PC-9 (cell line): ENCODE results near the gene ERMAP. TPM values are rescaled to one million over a fixed set of nuclear protein-coding genes. Genes with fewer than 3 reads are reported as not detected.

Experiments used
- BruUV-seq: library from RNA; stranded (reverse); fragments of 400-500 nt; replicated peaks from 2 replicates; lab custom pipeline; 2021; lab: Mats Ljungman, UMichigan
- CTCF ChIA-PET: fragments of 300-600 bp; sonication (Branson Sonifier 250); formaldehyde crosslinking; loops from one replicate; lab custom pipeline; 2022; ENCODE audit warnings: antibody characterized with exemption; lab: Charles Lee
- POLR2A ChIA-PET: fragments of 300-600 bp; sonication (Branson Sonifier 250); formaldehyde crosslinking; loops from one replicate; lab custom pipeline; 2022; ENCODE audit warnings: antibody characterized with exemption; ENCODE audit not compliant: unreplicated experiment; lab: Charles Lee
- DNase-seq, 2 experiments: peaks; one replicate each; pipeline versions ENCODE4 v3.0.0 to v3.0.0-alpha.2; 2015 to 2022; ENCODE audit warnings: mixed read lengths in 1 of 2
- H2AFZ ChIP-seq: fragments of 200-600 bp; sonication (generic); 2 replicates; pipeline ENCODE4 v1.8.1; 2017; ENCODE audit warnings: antibody characterized with exemption
- H3F3A ChIP-seq: fragments of 200-600 bp; sonication (generic); 2 replicates; pipeline ENCODE4 v1.8.1; 2017; ENCODE audit warnings: antibody characterized with exemption, mild to moderate bottlenecking, low read depth; ENCODE audit not compliant: insufficient read depth
- H3K27ac ChIP-seq: fragments of 200-600 bp; sonication (generic); 2 replicates; pipeline ENCODE4 v1.6.1; 2016; ENCODE audit warnings: mixed run types
- H3K27me3 ChIP-seq: fragments of 200-600 bp; sonication (generic); 2 replicates; pipeline ENCODE4 v1.6.1; 2016; ENCODE audit warnings: low read depth, mixed run types; ENCODE audit not compliant: insufficient read depth
- H3K36me3 ChIP-seq: fragments of 200-600 bp; sonication (generic); 2 replicates; pipeline ENCODE4 v1.6.1; 2016; ENCODE audit warnings: low read depth, mixed run types
- H3K4me1 ChIP-seq: fragments of 200-600 bp; sonication (generic); replicated peaks from 2 replicates; pipeline ENCODE4 v1.6.1; 2016; ENCODE audit warnings: mixed run types; ENCODE audit not compliant: insufficient read depth
- H3K4me2 ChIP-seq: fragments of 200-600 bp; sonication (generic); 2 replicates; pipeline ENCODE4 v1.6.1; 2017; ENCODE audit warnings: mixed run types
- H3K4me3 ChIP-seq: fragments of 200-600 bp; sonication (generic); 2 replicates; pipeline ENCODE4 v1.6.1; 2016; ENCODE audit warnings: mixed run types
- H3K79me2 ChIP-seq: fragments of 200-600 bp; sonication (generic); 2 replicates; pipeline ENCODE4 v1.6.1; 2017; ENCODE audit warnings: low read depth, mixed run types
- H3K9me2 ChIP-seq: fragments of 200-600 bp; sonication (generic); 2 replicates; pipeline ENCODE4 v1.8.1; 2017; ENCODE audit warnings: mild to moderate bottlenecking; ENCODE audit not compliant: insufficient read depth
- H3K9me3 ChIP-seq: fragments of 200-600 bp; sonication (generic); 2 replicates; pipeline ENCODE4 v1.8.1; 2016; ENCODE audit warnings: low read depth; ENCODE audit not compliant: insufficient read depth
- H4K20me1 ChIP-seq: fragments of 200-600 bp; sonication (generic); 2 replicates; pipeline ENCODE4 v1.8.1; 2017; ENCODE audit not compliant: insufficient read depth
- CTCF ChIP-seq: fragments of 200-600 bp; sonication (generic); conservative IDR thresholded peaks from 2 replicates; pipeline ENCODE4 v1.6.1; 2017; ENCODE audit warnings: mixed run types, antibody characterized with exemption, mild to moderate bottlenecking, moderate library complexity
- EZH2 ChIP-seq: fragments of 200-600 bp; sonication (generic); IDR thresholded peaks from 2 replicates; pipeline ENCODE4 v1.8.0; 2017; ENCODE audit warnings: antibody characterized with exemption, low read depth
- intact Hi-C: fragments of 100-400 bp; cut with micrococcal nuclease; formaldehyde crosslinking; loops from one replicate; pipeline ENCODE4 v1.10.0; 2022; ENCODE audit not compliant: unreplicated experiment
- total RNA-seq: library from RNA; stranded (reverse); gene quantifications from 2 replicates; pipeline ENCODE4 v1.2.3, GENCODE V29; 2021

ERMAP gene
- total RNA-seq, 1 experiment from 2014 or later = 20.8 TPM

- CTCF ChIA-PET = interaction anchor here (1.4 to 1.6 kb wide), 2 partner anchors 144 to 294 kb away, joined by 3 to 13 read pairs; no protein-coding TSS in a partner anchor
- Histone ChIP-seq H3K9me3 (no peaks in the 10 kb centered on the region), H3K27ac (no peak overlapping the region), H3K4me1 (no peaks in the 10 kb centered on the region), H2AFZ (no peak overlapping the region), H3K9me2 (no peaks in the 10 kb centered on the region), H3K4me2 (no peak overlapping the region), H4K20me1 (no peaks in the 10 kb centered on the region), H3K36me3 (no peaks in the 10 kb centered on the region), H3K4me3 (no peak overlapping the region), H3K79me2 (no peaks in the 10 kb centered on the region), H3F3A (0 out of 2 replicates have a peak, but pooled peaks cover 4% of the 10 kb centered on the region), H3K27me3 (no peaks in the 10 kb centered on the region)
- BruUV-seq = no TSS peak
- no peak for DNase-seq
- no peak for TF ChIP-seq EZH2
- no peak for TF ChIP-seq CTCF
- POLR2A ChIA-PET = no interaction called here
- intact Hi-C loops = loop anchor here (2.0 to 10.0 kb wide), 2 partner anchors 133 to 635 kb away; no protein-coding TSS in a partner anchor
Observed at GRCh38 chr1:42779725-42780124, 37.2 kb upstream of the ERMAP start.

DNA sequence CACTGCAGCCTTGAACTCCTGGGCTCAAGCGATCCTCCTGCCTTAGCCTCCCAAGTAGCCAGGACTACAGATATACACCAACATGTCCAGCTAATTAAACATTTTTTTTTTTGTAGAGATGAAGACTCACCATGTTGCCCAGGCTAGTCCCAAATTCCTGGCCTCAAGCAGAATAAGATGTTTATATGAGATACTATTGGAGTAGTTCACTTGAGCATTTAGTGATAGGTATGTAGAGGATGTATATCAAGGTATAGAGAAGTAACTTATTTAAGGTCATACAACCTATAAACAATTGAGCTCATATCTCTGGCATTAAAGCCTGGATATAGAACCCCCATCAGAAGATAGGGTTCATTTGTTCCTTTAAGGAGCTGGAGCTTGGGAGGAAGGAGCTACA, 36.7 kb upstream of the ERMAP start:
- CTCF ChIA-PET = interaction anchor here (0.6 to 1.4 kb wide), 2 partner anchors 248 to 294 kb away, joined by 4 to 13 read pairs; no protein-coding TSS in a partner anchor
- H3K4me2 ChIP-seq = no peak overlapping the region
- no peaks in the 10 kb centered on the region for H4K20me1 ChIP-seq
- intact Hi-C loops = no loop called here
- H3K27me3 ChIP-seq = no peaks in the 10 kb centered on the region
- H3K4me1 ChIP-seq = no peaks in the 10 kb centered on the region
- H3K36me3 ChIP-seq = no peaks in the 10 kb centered on the region
- no peak for DNase-seq
- TF ChIP-seq EZH2 (no peak), CTCF (no peak)
- no TSS peak for BruUV-seq
- H3K9me3 ChIP-seq = no peaks in the 10 kb centered on the region
- H3K79me2 ChIP-seq = no peaks in the 10 kb centered on the region
- H3K9me2 ChIP-seq = no peaks in the 10 kb centered on the region
- H3K4me3 ChIP-seq = no peak overlapping the region
- H2AFZ ChIP-seq = no peak overlapping the region
- H3K27ac ChIP-seq = no peak overlapping the region
- POLR2A ChIA-PET = no interaction called here
- 0 out of 2 replicates have a peak, but pooled peaks cover 4% of the 10 kb centered on the region for H3F3A ChIP-seq

GRCh38 chr1:42783092-42783491, 33.8 kb upstream of the ERMAP start:
- DNase-seq = no peak
- H4K20me1 ChIP-seq = no peaks in the 10 kb centered on the region
- H3K36me3 ChIP-seq = no peaks in the 10 kb centered on the region
- TF ChIP-seq EZH2 (no peak), CTCF (no peak)
- BruUV-seq = no TSS peak
- CTCF ChIA-PET = no interaction called here
- POLR2A ChIA-PET = no interaction called here
- no peak overlapping the region for H3K27ac ChIP-seq
- no peaks in the 10 kb centered on the region for H3K27me3 ChIP-seq
- intact Hi-C loops = no loop called here
- 0 out of 2 replicates have a peak, but pooled peaks cover 4% of the 10 kb centered on the region for H3F3A ChIP-seq
- H3K79me2 ChIP-seq = no peaks in the 10 kb centered on the region
- H3K4me1 ChIP-seq = no peaks in the 10 kb centered on the region
- no peak overlapping the region for H3K4me2 ChIP-seq
- H3K4me3 ChIP-seq = no peak overlapping the region
- H3K9me3 ChIP-seq = no peaks in the 10 kb centered on the region
- H2AFZ ChIP-seq = no peak overlapping the region
- no peaks in the 10 kb centered on the region for H3K9me2 ChIP-seq
